GM18867 (cell line): Measurements from ENCODE around the gene ZNF574.

Experiments used
- ATAC-seq: cut with Tn5 transposase; IDR thresholded peaks from one replicate; pipeline ENCODE4 v1.9.1; 2021; ENCODE audit warnings: mild to moderate bottlenecking, moderate library complexity; ENCODE audit not compliant: unreplicated experiment

Gene ZNF574

GRCh38 chr19:42057846-42058245 is 18.1 kb upstream of the ZNF574 start:
- ATAC-seq, result no peak

GRCh38 chr19:42059196-42059595 is 16.8 kb upstream of the ZNF574 start:
- no peak for ATAC-seq

GRCh38 chr19:42060117-42060516 is 15.8 kb upstream of the ZNF574 start:
- ATAC-seq, result no peak

- ATAC-seq, result no peak
These were observed 13.6 kb upstream of the ZNF574 start for GRCh38 chr19:42062381-42062780.

GRCh38 chr19:42064432-42064831 is 11.5 kb upstream of the ZNF574 start:
- no peak for ATAC-seq

DNA sequence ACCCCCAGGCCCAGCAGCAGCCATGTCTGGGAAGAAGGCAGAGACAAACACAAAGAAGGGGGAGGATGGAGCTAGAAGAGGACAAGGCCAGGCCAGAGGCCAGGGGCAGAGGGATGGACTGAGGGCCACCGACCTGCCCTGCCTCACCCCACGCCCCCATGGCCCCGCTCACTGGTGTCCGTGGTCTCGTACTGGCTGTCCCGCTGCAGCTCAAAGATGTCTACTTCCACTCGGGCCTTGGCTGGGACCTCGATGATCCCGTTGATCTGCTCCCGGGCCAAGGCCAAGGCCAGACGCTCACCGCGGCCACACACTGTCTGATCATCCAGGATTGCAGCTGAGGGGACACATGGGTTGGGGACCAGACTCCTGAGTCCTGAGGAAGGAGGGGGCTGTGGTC is 10.9 kb upstream of the ZNF574 start:
- no peak for ATAC-seq

- no peak for ATAC-seq
These were observed 10.5 kb upstream of the ZNF574 start for GRCh38 chr19:42065511-42065910.

DNA sequence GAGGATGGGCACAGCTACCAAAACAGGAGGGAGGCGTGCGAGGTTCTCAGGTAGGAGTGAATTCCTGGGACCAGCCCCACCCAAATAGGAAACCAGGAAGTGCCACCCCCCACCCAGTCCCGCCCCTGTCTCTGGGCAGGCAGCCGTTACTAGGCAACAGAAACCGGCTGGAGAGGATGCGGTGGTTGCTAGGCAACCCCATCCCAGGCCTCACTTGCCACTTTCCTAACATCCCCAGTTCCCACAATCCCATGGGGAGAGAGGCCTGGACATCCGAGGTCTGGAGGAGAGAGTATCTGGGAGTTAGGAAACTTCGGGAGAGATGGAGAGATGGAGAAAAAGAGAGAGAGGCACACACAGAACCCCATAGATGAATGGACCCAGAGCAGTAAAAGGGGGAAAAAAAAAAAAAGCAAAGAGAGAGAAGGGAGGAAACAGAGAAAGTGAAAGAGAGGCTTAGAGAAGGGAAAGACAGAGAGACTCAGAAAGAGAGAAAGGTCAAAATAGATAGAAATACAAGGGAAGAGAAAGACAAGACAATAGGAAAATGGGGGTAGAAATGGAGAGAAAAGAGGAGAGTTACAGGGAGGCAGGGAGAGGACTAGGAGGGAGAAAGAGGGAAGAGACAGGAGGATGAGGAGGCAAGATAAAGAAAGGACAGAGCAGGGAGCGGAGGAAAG is 9.8 kb upstream of the ZNF574 start:
- no peak for ATAC-seq

GRCh38 chr19:42067315-42067888 is 8.6 kb upstream of the ZNF574 start:
- no peak for ATAC-seq

DNA sequence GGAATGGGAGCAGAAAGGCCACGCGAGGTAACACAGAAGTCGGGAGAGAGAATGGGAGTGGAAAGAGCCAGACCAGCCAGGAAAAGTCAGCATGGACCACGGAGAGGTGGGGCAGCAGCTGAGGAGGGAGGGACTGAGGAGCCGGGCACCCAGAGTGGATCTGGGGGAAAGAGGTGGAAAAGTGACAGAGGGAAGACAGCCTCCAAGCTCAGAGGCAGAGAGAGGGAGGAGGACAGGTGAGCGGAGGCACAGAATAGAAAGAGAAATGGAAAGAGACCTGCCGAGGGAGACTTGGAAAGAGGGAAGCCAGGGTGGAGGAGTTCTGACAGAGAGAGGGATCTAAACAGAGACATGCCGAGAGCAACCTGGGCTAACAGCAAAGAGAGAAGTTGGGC is 7.6 kb upstream of the ZNF574 start:
- no peak for ATAC-seq

DNA sequence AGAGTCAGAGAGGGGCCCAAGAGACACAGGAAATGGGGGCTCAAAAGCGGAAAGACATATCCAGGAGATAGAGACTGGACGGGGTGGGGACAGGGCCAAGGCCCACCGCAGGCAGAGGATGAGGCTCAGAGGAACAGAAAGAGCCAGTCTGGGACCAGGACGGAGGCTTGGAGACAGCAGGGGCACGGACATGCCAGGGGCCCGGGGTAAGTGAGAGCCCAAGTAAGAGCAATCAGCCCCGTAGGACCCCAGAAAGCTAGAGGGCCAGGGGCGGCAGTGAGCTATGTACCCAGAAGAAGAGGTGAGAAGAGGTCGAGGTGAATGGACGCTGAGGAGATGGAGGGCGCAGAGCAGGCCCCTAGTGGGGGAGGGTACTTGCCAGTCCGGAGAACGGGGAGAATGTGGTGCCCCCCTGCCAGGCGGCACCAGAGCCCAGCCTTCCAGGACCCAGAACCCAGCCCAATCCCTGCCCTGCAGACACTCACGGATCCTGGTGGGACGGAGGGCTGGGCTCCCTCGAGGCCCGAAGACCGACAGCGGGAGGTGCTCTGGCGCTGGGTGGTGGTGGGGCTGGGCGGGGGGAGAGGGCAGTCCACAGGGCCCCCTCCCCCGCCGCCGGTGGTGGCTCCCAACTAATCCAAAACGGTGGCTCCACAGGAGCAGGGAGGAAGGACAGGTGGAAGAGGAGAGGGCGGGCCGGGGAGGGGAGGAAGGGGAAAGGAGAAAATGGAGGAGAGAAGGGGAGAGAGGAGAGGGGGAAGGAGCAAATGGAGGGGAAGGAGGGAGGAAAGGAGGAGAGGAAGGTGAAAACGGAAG is 7.0 kb upstream of the ZNF574 start:
- ATAC-seq, result no peak

DNA sequence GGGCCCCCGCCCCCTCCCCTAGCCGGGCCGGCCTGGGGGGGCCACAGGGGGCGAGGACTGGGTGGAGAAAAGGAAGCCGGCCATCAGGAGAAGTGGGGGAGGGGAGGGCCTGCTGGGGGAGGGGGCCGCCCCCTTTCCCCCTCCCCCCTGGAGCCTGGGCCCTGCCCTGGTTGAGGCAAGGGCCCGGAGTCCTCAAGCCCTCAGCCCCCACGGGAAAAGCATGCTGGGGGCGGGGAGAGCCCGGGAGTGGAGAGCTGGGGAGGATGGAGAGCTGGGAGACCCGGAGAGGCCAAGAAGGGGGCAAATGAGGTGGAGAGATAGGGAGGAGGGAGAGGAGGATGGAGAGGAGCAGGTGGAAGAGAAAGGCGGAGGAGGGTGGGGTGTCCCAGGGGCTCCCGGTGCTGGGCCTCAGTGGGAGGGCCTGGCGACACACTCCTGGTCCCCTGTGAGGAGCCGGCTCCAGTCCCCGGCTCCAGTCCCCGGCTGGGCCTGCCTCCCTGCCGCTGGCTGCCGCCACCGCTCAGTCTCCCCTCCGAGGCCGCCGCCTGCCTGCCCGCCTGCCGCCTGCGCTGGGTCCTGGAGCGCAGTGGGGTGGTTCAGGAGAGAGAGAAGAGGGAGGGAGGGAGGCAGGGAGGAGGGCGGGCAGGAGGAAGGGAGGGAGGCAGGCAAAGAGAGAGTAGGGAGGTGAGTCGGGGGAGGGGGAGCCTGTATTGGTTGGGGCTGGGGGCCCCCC is 6.2 kb upstream of the ZNF574 start, which contains the start of gene GRIK5:
Gene GRIK5, minus strand, starts transcription at position 588 of the 733 bp plus-strand sequence. CDS start 4,436 bp downstream, outside the sequence.
- no peak for ATAC-seq

- ATAC-seq, result no peak
These were observed 4.7 kb upstream of the ZNF574 start for GRCh38 chr19:42071247-42071646.

DNA sequence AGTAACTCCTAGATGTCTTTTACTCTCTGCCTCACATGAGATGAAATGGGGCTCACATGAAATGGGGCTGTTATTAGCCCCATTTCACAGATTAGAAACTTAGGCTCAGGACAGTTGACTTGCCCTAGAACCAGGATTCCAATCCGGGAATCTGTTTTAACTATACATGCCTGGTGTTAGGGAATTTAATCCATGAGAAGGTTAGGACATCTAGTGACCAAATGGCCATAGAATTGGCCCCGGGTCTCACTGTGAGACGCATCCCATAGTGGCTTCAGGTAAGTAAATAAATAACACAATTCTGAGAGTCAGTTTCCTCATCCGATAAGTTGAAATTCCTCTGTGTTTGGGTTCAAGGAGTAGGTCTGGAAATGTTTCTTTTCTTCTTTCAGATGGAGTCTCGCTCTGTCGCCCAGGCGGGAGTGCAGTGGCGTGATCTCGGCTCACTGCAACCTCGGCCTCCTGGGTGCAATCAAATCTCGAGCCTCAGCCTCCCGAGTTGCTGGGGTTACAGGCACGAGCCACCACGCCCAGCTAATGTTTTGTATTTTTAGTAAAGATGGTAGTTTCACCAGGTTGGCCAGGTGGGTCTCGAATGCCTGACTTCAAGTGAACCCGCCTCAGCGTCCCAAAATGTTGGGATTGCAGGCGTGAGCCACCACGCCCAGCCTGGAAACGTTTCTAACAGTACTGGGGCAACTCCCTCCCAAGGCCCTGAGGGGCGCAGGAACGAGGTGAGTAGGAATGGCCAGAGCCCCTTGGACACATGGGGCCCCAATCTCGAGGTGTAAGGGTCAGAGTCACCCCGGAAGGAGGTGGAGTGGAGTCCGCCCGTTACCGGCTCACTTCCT is 1.2 kb upstream of the ZNF574 start:
- ATAC-seq, result no peak

DNA sequence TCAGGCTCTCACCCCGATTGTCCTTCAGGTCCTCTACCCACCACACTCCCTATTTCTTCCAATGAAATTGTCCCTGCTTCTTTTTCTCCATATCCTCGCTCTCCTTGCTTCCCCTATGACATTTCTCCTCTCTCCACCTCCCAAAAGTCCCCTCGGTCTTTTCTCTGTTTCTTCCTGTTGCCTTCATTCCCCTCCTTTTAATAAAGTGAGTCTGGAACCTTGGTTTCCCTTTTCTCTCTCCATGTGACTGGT is 676 bp upstream of the ZNF574 start:
- no peak for ATAC-seq

DNA sequence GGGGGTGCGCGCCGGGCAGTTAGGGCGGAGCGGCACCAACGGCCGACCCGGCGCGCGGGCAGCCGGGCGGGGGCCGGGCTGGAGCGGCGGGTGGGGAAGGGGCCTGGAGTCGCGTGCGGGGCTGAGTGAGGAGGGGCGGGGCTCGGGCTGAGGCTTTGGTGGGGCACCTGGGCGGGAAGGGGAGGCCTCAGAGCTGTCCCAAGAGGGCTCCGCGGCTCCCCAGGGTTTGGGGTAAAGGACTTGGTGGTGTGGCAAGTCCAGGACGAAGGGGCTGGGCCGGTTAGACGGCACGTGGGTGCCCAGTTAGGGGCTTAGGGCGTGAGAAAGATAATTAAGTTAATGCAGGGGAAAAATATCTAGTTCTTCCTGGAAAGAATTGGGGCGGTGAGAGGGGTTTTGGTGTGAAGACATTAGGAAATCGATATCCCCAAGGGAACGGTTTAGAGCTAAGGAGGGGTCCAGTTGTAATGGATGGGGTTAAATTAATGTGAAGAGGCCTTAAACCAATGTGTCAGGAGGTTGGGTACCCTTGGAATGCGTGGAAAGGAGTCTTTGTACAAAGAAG is 496 bp downstream of the ZNF574 start:
- ATAC-seq, result no peak

DNA sequence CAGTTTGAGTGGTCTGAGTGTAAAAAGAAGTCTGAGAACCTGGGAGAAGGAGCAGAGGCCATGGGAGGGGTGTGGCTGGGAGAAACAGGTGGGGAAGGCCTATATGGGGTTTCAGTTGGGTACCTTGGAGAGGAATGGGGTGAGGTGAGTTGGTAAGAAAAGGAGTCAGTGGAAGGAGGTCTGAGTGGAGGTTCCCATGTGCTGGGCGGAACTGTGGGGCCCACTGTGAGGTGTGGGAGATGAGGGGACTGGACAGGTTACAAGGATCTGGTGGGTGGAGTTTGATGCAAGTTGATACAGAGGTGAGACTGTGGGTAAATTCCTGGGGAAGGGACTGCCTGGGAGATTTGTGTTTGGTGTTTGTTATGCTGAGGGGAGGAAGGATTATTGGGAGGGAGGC is 2.1 kb downstream of the ZNF574 start:
- ATAC-seq, result no peak

DNA sequence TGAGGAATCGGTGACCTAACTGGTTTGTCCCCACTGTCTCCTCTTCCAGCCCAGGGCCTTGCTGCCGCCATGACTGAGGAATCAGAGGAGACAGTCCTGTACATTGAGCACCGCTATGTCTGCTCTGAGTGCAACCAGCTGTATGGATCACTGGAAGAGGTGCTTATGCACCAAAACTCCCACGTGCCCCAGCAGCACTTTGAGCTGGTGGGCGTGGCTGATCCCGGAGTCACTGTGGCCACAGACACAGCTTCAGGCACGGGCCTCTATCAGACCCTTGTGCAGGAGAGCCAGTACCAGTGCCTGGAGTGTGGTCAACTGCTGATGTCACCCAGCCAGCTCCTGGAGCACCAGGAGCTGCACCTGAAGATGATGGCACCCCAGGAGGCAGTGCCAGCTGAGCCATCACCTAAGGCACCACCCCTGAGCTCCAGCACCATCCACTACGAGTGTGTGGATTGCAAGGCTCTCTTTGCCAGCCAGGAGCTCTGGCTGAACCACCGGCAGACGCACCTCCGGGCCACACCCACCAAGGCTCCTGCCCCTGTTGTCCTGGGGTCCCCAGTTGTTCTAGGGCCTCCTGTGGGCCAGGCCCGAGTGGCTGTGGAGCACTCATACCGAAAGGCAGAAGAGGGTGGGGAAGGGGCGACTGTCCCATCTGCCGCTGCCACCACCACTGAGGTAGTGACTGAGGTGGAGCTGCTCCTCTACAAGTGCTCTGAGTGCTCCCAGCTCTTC is 2.7 kb downstream of the ZNF574 start:
- ATAC-seq, result no peak

DNA sequence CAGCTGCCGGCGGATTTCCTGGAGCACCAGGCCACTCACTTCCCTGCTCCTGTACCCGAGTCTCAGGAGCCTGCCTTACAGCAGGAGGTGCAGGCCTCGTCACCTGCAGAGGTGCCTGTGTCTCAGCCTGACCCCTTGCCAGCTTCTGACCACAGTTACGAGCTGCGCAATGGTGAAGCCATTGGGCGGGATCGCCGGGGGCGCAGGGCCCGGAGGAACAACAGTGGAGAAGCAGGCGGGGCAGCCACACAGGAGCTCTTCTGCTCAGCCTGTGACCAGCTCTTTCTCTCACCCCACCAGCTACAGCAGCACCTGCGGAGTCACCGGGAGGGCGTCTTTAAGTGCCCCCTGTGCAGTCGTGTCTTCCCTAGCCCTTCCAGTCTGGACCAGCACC is 3.3 kb downstream of the ZNF574 start:
- no peak for ATAC-seq
